Ovary (tissue), 9 donors: ENCODE results near the gene FRA10AC1. TPM values are rescaled to one million over a fixed set of nuclear protein-coding genes. Genes with fewer than 3 reads are reported as not detected.

ENCODE experiments used
- DNase-seq, 5 donors: peaks; one replicate each; pipeline ENCODE4 v3.0.0-alpha.2; 2019 to 2020
- H3K27ac ChIP-seq, 2 donors: fragments of 200-600 bp; one replicate each; pipeline versions ENCODE4 v1.5.1 to v1.8.0; 2019 to 2022
- H3K27me3 ChIP-seq: fragments of 200-600 bp; one replicate; pipeline ENCODE4 v1.8.0; 2022
- H3K36me3 ChIP-seq: fragments of 200-600 bp; sonication (generic); one replicate; pipeline ENCODE4 v1.5.1; 2019
- H3K4me1 ChIP-seq: one replicate; pipeline ENCODE4 v1.8.1; 2013; ENCODE audit warnings: mild to moderate bottlenecking, moderate library complexity; ENCODE audit not compliant: insufficient read depth
- H3K4me3 ChIP-seq: fragments of 200-600 bp; sonication (generic); one replicate; pipeline ENCODE4 v1.5.1; 2017
- H3K9me3 ChIP-seq, 2 donors: fragments of 200-600 bp in 1 of 2; sonication (generic) in 1 of 2; one replicate each; pipeline versions ENCODE4 v1.5.1 to v1.8.1; 2013 to 2019; ENCODE audit warnings: mild to moderate bottlenecking in 1 of 2, moderate library complexity in 1 of 2
- CTCF ChIP-seq, 3 donors: fragments of 450-650 bp in 2 of 3; fragments of 200-600 bp in 1 of 3; IDR thresholded peaks; one replicate each; pipeline versions ENCODE4 v1.5.1 to v1.8.0; 2016 to 2022; ENCODE audit warnings: antibody characterized with exemption in 3 of 3, mild to moderate bottlenecking in 1 of 3
- EP300 ChIP-seq: sonication (generic); formaldehyde crosslinking; IDR thresholded peaks from one replicate; pipeline ENCODE4 v1.6.1; 2017; ENCODE audit warnings: antibody characterized with exemption
- POLR2A ChIP-seq: fragments of 450-650 bp; IDR thresholded peaks from one replicate; pipeline ENCODE4 v1.6.1; 2017; ENCODE audit warnings: antibody characterized with exemption, mild to moderate bottlenecking, moderate library complexity
- WGBS, 3 donors: extraction: QIAGEN DNeasy Blood & Tissue Kit in 1 of 3; methylation state at CpG; one replicate each; pipeline versions ENCODE4 v1.1.5 to v1.1.7; 2013 to 2017; 5-methylcytosine and 5-hydroxymethylcytosine counted together
- intact Hi-C, 4 donors: fragments of 100-400 bp; cut with DNase I; formaldehyde crosslinking; loops; one replicate each; pipeline versions ENCODE4 v1.11.0 to v1.15.1; 2022 to 2023
- polyA plus RNA-seq, 2 donors: library from polyadenylated mRNA; stranded (reverse); fragments of 200-250 nt in 1 of 2; fragments of 350-450 nt in 1 of 2; fragmentation: Illumina TruSeq in 1 of 2; extraction: RNeasy Lipid Tissue Mini Kit (QIAGEN cat#74804) in 1 of 2; gene quantifications; one replicate each; pipeline ENCODE4 v1.2.3, GENCODE V29; 2013 to 2014
- total RNA-seq, 7 donors: library from RNA; depleted of rRNA in 2 of 7; stranded (reverse); fragments of >200 nt in 2 of 7; fragmentation: NEBNext Ultra II Directional in 3 of 7; extraction: Animal tissue kit (Norgen Biotek cat#: 25700) in 3 of 7; gene quantifications; one replicate each; pipeline versions ENCODE4 v1.1.0 to v1.2.4, GENCODE V29; 2016 to 2023
- donor health status: DM: no; HTN: no; CAD: no; lungs with moderate emphysema.
- donor health status: DM: no; HTN: no; CAD: no.
- donor health status: Bipolar disorder and iron deficiency.
- donor health status: DM: yes; HTN: yes; CAD: no.
- donor health status: DM: no; HTN: no; CAD: no.
- donor health status: DM: yes; HTN: yes; CAD: no.

FRA10AC1 gene
- total and polyA plus RNA-seq, 9 donors, result 12.2 to 25.8 (median 23.0) TPM

DNA sequence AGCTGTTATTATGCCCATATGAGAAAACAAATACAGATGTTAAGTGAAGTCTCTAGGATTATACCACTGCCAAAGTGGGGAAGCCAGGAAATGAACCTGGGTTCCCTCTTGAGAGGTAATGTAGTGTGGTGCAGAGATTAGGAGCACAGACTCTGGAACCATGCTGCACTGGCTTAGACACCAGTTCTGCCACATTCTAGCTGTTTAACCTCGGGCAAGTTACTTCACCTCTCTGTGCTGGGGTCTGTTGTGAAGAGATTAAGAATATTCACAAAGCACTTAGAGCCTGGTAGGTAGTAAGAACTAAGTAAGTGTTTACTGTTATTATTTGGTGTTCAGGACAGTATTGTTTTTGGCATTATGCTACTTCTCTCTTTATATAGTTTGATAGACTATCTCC lies 48.2 kb downstream of the FRA10AC1 start:
- no peak overlapping the region for H3K4me3 ChIP-seq
- 77 to 94% (median 85%) methylated on average over 1 of the region's 1 CpG for WGBS, 3 donors
- no peaks in the 10 kb centered on the region for H3K4me1 ChIP-seq
- H3K36me3 ChIP-seq, result no peaks in the 10 kb centered on the region
- DNase-seq, result no peak
- no peak overlapping the region for H3K27ac ChIP-seq
- no peaks in the 10 kb centered on the region for H3K9me3 ChIP-seq
- TF ChIP-seq CTCF (IDR thresholded peaks at IDR 0.05) (no peak), EP300 (no peak), POLR2A (no peak)
- no peaks in the 10 kb centered on the region for H3K27me3 ChIP-seq
- intact Hi-C loops, result no loop called here

DNA sequence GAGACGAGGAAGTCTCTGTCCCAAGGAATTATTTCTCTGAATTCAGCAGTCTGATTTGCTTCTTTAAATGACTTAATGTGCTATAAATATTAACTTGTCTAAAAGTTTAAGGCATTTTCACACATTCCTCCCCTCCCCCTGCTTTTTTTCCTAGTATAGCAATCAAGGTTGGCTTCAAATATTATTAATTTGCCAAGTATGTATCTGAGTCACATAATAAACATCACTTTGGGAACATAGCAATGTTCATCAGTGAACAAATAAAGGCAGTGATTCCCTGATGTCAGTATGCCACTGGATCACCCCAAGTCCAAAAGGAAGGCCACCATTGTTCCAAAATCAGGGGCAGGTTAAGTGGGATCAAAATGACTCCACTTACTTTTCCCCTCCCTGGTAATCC lies 49.5 kb downstream of the FRA10AC1 start:
- DNase-seq, result no peak
- intact Hi-C loops, result no loop called here
- no peak for TF ChIP-seq EP300
- TF ChIP-seq POLR2A, result no peak
- TF ChIP-seq CTCF (IDR thresholded peaks at IDR 0.05), result no peak
- H3K9me3 ChIP-seq, result no peaks in the 10 kb centered on the region
- WGBS, 3 donors, result 72 to 82% (median 75%) methylated on average over 1 of the region's 1 CpG
- H3K27ac ChIP-seq, result no peak overlapping the region
- H3K4me1 ChIP-seq, result no peaks in the 10 kb centered on the region
- H3K4me3 ChIP-seq, result no peak overlapping the region
- H3K27me3 ChIP-seq, result no peaks in the 10 kb centered on the region
- no peaks in the 10 kb centered on the region for H3K36me3 ChIP-seq

DNA sequence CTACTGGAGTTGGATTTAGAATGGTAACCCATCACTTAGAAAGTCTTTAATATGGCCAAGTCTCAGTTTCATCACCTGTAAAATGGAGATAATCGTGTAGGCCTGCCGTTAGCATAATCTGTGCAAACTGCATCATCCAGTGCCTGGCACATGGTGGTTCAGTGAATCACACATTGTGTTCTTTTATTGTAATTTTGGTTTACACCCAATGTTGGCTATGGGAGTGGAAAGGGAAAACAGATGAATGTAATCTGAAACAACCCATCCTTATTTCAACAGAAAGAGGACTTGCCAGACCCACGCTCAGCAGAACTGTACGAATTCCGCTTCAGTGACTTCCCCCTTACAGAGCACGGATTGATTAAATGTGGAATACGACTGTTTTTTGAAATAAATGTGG lies 62.6 kb downstream of the FRA10AC1 start:
- Histone ChIP-seq H3K27me3 (no peaks in the 10 kb centered on the region), H3K27ac (no peak overlapping the region), H3K4me1 (no peaks in the 10 kb centered on the region), H3K9me3 (no peaks in the 10 kb centered on the region), H3K36me3 (no peaks in the 10 kb centered on the region), H3K4me3 (no peak overlapping the region)
- TF ChIP-seq POLR2A (no peak), EP300 (no peak), CTCF (IDR thresholded peaks at IDR 0.05) (no peak)
- intact Hi-C loops, result no loop called here
- no peak for DNase-seq
- 86 to 91% (median 87%) methylated on average over 7 of the region's 7 CpGs for WGBS, 3 donors

DNA sequence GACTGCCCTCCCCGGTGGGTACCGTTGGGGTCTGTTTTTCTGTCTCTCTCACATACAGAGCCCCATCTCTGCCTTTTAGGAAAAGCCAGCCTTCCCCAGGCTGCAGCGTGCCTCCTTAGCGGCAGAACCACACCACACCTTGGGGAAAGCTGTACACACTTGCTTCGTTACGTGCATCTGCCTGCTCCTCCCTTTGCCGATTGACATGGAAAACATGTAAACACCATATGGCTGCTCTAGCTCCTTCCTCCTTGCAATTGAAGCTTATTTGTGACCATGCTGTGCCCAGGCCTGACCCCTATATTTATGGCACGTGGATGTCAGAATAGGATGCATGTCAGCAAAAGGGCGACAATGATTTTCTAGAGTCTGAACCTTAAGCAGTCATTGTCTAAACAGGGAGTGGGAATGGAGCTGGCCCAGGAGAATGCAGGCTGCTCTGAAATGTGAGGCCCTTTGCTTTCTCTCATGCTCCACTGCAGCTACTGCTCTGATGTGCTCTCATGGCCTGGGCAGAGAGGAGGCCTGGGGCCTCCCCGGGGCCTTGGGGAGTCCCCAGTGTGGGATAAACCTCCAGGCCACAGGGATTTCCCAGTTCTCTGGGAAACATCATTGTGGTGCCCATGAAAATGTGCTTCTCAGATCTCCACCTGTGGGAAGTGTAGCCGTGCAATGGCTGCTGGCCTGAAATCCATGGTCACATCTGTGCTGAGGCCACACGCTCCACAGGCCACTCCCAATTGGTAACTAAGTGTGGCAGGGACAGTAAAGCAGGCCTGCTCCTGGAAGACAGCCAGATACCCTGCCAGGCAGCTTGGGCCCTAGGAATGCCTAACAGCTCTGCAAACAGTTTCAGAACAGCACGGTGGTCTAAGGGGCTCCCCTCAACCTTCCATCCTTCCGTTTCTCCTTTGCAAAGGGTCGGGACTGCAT lies 71.5 kb downstream of the FRA10AC1 start:
- 69 to 76% (median 69%) methylated on average over 15 of the region's 15 CpGs for WGBS, 3 donors
- intact Hi-C loops, result no loop called here
- H3K4me3 ChIP-seq, result no peak overlapping the region
- no peak overlapping the region for H3K27ac ChIP-seq
- no peaks in the 10 kb centered on the region for H3K27me3 ChIP-seq
- TF ChIP-seq CTCF (IDR thresholded peaks at IDR 0.05) (no peak), EP300 (no peak), POLR2A (no peak)
- H3K36me3 ChIP-seq, result no peaks in the 10 kb centered on the region
- DNase-seq, result no peak
- H3K4me1 ChIP-seq, result no peaks in the 10 kb centered on the region
- no peaks in the 10 kb centered on the region for H3K9me3 ChIP-seq
